ENCODE data around the gene CCNG2.

Gene CCNG2

DNA sequence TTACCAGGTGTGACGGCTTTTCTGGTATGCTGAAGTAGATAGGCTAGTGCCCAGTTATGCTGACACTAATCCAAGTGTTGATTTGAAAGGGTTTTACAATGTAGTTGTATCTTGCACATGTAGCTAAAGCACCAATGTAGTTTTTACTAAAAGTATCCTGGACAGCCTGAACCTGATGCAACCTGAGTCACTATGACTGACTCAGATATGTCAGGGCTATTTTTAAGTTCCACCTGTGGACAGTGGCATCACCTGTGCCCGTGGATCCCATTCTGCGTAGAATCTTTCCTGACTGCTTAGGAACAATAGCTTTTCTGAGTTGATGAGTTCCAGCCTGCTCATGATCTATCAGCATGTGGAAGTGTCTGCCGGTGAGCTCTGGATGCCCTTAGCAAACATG lies 58.1 kb downstream of the CCNG2 start:
- no peak for TF ChIP-seq CTCF (IDR thresholded peaks at IDR 0.05; ENCODE audit: low read depth, low read length)

DNA sequence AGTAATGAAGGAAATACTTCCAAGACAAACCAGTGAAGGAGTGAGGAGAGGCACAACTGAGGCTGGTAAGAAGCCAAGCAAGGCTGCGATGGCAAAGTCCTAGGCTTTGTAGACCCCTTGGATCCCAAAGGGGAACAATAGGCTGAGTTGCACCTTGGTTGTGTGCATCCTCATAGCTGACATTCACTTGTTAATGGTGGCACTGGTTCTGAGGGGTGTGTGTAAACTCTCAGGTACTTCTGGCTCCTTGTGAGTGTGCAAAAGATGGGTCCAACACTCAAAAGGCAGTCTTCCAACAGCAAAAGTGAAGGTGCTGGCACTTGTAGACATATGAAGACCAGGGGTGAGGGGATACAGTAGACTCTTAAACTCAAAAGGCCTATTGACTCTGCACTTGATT lies 60.5 kb downstream of the CCNG2 start:
- no peak overlapping the region for H3K4me3 ChIP-seq (ENCODE audit: low read depth, low read length)
- no peak for TF ChIP-seq CTCF (IDR thresholded peaks at IDR 0.05; ENCODE audit: low read depth, low read length)

More for the DNA sequence above, 58.1 kb downstream of the CCNG2 start:
- no peak overlapping the region for H3K4me3 ChIP-seq (ENCODE audit: low read depth, low read length)

DNA sequence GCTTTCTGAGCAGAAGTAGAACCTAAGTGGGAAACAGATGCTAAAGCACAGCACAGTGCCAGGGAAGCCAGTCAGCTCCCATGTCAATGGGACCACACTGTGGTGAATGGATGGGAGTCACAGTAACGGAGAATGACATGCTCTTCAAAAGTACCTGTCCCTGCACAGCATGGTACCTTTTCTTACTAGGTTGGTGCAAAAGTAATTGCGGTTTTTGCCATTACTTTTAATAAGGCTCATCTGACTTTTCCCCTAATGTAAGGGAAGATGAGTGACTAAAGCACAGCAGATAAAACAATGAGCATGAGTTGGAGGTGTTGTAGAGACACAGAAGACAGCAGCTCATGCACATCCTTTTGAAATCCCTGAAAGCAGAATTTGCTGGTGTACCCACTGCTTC lies 62.3 kb downstream of the CCNG2 start:
- no peak overlapping the region for H3K4me3 ChIP-seq (ENCODE audit: low read depth, low read length)
- TF ChIP-seq CTCF (IDR thresholded peaks at IDR 0.05; ENCODE audit: low read depth, low read length): no peak
